Gastrocnemius medialis (tissue), 4 donors: ENCODE data around the gene PRPF31.

Source experiments
- CTCF ChIP-seq, 5 experiments: fragments of 450-650 bp in 3 of 5; fragments of 200-600 bp in 2 of 5; sonication (generic) in 2 of 5; IDR thresholded peaks in 4 of 5; conservative IDR thresholded peaks in 1 of 5; 1 replicate in 4 of 5; 2 replicates in 1 of 5; pipeline ENCODE4 v1.5.1; 2016 to 2019; ENCODE audit warnings: antibody characterized with exemption in 5 of 5, mild to moderate bottlenecking in 3 of 5, moderate library complexity in 3 of 5
- POLR2A ChIP-seq, 2 donors: fragments of 450-650 bp; IDR thresholded peaks; one replicate each; pipeline ENCODE4 v1.6.1; 2017; ENCODE audit warnings: antibody characterized with exemption in 2 of 2, mild to moderate bottlenecking in 2 of 2, moderate library complexity in 2 of 2

GRCh38 chr19:54153731-54154326, 38.3 kb downstream of the PRPF31 start:
- TF ChIP-seq CTCF (IDR thresholded peaks at IDR 0.05 in 4 of 5, conservative IDR thresholded peaks at IDR 0.05 in 1 of 5) (no peak), POLR2A (IDR thresholded peaks at IDR 0.05) (no peak)
